ENCODE results near the gene NLRP6. TPM values are rescaled to one million over a fixed set of nuclear protein-coding genes. Genes with fewer than 3 reads are reported as not detected.

NLRP6 gene
- total RNA-seq, 1 experiment from 2014 or later, result not detected

DNA sequence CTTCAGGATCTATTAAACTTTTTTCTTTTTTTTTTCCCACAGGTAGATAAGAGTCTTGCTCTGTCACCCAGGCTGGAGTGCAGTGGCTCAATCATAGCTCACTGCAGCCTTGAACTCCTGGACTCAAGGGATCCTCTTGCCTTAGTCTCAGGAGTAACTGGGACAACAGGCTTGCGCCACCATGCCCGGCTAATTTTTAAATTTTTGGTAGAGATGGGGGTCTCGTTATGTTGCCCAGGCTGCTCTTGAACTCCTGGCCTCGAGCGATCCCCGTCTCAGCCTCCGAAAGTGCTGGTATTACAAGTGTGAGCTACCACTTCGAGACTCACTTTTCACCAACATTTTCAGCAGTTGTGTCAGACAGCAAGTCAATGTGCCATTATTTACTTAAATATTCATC lies 43.0 kb upstream of the NLRP6 start:
- TF ChIP-seq, protein P1, sequence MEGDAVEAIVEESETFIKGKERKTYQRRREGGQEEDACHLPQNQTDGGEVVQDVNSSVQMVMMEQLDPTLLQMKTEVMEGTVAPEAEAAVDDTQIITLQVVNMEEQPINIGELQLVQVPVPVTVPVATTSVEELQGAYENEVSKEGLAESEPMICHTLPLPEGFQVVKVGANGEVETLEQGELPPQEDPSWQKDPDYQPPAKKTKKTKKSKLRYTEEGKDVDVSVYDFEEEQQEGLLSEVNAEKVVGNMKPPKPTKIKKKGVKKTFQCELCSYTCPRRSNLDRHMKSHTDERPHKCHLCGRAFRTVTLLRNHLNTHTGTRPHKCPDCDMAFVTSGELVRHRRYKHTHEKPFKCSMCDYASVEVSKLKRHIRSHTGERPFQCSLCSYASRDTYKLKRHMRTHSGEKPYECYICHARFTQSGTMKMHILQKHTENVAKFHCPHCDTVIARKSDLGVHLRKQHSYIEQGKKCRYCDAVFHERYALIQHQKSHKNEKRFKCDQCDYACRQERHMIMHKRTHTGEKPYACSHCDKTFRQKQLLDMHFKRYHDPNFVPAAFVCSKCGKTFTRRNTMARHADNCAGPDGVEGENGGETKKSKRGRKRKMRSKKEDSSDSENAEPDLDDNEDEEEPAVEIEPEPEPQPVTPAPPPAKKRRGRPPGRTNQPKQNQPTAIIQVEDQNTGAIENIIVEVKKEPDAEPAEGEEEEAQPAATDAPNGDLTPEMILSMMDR (conservative IDR thresholded peaks at IDR 0.05), result no peak
- Histone ChIP-seq H4K5ac (ENCODE audit: insufficient read length, low read depth, low read length) (no peak overlapping the region), H2BK15ac (ENCODE audit: low read depth, low read length) (no peak overlapping the region), H4K20me1 (ENCODE audit: control insufficient read depth, insufficient read depth, insufficient read length) (no peaks in the 10 kb centered on the region), H3T11ph (ENCODE audit: low read length) (no peak overlapping the region), H2BK12ac (ENCODE audit: insufficient read length, low read depth, low read length) (no peak overlapping the region), H3K27ac (ENCODE audit: insufficient read length, low read depth, low read length) (no peak overlapping the region), H3K79me1 (ENCODE audit: insufficient read depth, low read depth, low read length, poor library complexity, severe bottlenecking) (peaks cover 4% of the 10 kb centered on the region), H3K4ac (ENCODE audit: low read depth, low read length) (no peak overlapping the region), H2BK120ac (ENCODE audit: low read depth, low read length, poor library complexity, severe bottlenecking) (no peak overlapping the region), H3K23me2 (ENCODE audit: insufficient read length, low read depth, low read length, poor library complexity, severe bottlenecking) (peaks cover 6% of the 10 kb centered on the region), H3K9ac (ENCODE audit: extremely low read depth, insufficient read length, low read length) (peak overlapping the region; percentile 84), H3K27me3 (ENCODE audit: insufficient read depth, low read length) (no peaks in the 10 kb centered on the region; the same call in 1 of the 2 replicates), H2BK20ac (ENCODE audit: low read depth, low read length, poor library complexity, severe bottlenecking) (no peak overlapping the region), H3K14ac (ENCODE audit: insufficient read depth, low read length) (no peak overlapping the region), H3K4me2 (ENCODE audit: insufficient read depth, insufficient read length, low read length) (peak overlapping the region; percentile 88), H4K8ac (replicated peaks; ENCODE audit: insufficient read length, low read depth, low read length) (no peak overlapping the region), H3K79me2 (ENCODE audit: insufficient read depth, low read length) (peaks cover 6% of the 10 kb centered on the region; the same call in 1 of the 2 replicates), H3K56ac (ENCODE audit: insufficient read length, low read depth, low read length) (no peak overlapping the region), H3K18ac (ENCODE audit: insufficient read length, low read depth, low read length) (no peak overlapping the region), H3K9me3 (ENCODE audit: control insufficient read depth, low read depth, low read length) (no peaks in the 10 kb centered on the region), H3K4me1 (ENCODE audit: insufficient read depth, low read length) (no peaks in the 10 kb centered on the region; the same call in 1 of the 2 replicates), H3K23ac (ENCODE audit: insufficient read length, low read depth, low read length) (no peak overlapping the region), H2AFZ (ENCODE audit: low read length) (no peak overlapping the region), H2BK5ac (ENCODE audit: insufficient read length, low read length) (no peak overlapping the region), H2AK5ac (ENCODE audit: insufficient read length, low read length) (no peak overlapping the region), H4K91ac (ENCODE audit: insufficient read length, low read depth, low read length) (no peak overlapping the region)
- WGBS (ENCODE audit: extremely low coverage, insufficient read length, low lambda C conversion rate), result no CpG with 5 or more reads among the region's 8 CpGs
- H3K36me3 Mint-ChIP-seq (ENCODE audit: insufficient read depth in 1 of 3, low read depth in 3 of 3), result peaks cover 3 to 13% (median 11%) of the 10 kb centered on the region in 3 experiments; a peak in 6 of 7 replicates
- no peaks in the 10 kb centered on the region; a peak in 1 of 5 replicates for H3K9me3 Mint-ChIP-seq
- no peak overlapping the region for H3K27ac Mint-ChIP-seq
- peak overlapping the region; percentile 95 for H3K4me3 Mint-ChIP-seq
- no peaks in the 10 kb centered on the region; the same call in 1 of the 2 replicates for H3K27me3 Mint-ChIP-seq (ENCODE audit: low read depth)
- DNase-seq, result no peak
- H3K4me1 Mint-ChIP-seq, result peaks cover 9 to 18% of the 10 kb centered on the region in 2 experiments

Measured in H9 (cell line).